ENCODE results near the gene GFOD1.
A peak's percentile ranks its signal among the peaks of the same experiment; 100 is the strongest.

GFOD1 gene, protein sequence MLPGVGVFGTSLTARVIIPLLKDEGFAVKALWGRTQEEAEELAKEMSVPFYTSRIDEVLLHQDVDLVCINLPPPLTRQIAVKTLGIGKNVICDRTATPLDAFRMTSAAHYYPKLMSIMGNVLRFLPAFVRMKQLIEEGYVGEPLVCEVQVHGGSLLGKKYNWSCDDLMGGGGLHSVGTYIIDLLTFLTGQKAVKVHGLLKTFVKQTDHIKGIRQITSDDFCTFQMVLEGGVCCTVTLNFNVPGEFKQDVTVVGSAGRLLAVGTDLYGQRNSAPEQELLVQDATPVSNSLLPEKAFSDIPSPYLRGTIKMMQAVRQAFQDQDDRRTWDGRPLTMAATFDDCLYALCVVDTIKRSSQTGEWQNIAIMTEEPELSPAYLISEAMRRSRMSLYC

DNA sequence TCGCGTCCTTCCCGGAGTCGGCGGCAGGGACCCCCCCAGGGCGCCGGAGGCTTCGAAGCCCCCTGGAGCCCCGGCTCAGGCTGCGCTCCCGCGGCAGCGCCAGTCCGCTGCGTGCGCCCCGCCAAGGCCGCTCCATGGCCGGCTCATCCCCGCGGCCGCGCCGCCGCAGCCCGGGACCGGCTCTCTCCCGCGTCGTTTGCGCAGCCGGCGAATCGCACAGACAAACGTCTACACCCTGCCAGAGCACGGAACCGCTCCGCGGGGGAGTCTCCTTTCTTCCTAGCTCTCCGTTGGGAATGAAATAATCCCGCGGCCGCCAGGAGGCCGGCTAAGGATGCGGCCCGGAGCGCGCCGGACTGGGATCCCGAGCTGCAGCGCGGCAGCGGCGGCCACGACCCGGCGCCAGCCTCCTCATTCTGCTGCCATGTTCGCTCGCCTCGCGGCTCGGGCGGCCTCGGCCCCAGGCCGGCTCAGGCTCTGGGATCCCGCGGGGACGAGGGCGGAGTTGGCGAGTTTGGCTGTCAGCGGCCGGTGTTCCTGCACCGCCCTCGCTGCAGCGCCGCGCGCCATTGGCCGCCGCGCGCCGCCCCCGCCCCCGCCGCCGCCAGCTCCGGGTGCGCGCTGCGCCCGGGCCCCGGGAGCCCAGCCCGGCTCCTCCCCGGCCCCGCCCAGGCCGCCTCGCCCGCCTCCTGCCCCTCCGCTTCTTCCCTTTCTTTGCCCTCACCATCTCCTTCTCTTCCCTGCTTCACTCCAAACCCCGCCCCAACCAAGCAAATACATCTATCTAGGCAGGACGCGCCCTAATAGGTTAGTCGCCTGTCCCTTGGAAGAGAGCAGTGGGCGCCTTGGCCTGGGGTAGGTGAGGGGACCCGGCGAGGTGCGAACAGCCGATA is at the start of gene GFOD1:
TSS of gene GFOD1 (minus strand) at position 479 of the 893 bp plus-strand sequence. CDS start 710 bp downstream, outside the sequence.
- DNase-seq (ENCODE audit: low read depth, low spot score): peak; percentile 38

DNA sequence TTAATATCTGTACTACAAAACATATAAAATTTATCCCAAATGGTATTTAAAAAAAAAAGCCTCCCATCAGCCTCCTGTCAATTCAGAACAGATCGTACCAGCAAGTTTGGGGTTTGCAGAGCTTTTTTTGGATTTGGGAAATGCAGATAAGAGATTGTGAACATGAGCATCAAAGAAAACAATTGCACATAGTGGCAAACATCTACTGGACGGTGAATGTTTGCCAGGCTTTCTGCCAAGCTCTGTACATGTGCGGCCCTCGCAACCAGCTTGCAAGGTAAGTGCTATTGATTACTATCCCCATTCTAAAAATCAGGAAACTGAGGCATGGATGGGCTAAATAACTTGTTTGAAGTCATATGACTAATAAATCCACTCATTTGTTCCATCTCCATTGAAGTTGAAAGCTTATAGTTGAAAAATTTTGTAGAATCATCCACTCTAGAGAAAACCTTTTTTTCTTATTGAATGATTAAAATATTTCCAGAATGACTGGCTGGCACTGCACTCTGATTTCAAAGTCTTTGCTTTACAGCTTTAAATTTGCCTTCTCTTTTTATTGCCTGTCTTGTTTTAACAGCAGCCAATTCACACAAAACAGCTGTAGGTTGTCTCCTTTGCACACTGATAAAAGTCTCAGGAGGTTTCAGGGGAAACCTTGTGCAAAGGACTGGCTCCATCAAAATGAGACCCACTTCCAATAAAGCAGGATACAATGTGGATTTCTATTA is 49.6 kb upstream of the GFOD1 start:
- DNase-seq (ENCODE audit: low read depth, low spot score): no peak

DNA sequence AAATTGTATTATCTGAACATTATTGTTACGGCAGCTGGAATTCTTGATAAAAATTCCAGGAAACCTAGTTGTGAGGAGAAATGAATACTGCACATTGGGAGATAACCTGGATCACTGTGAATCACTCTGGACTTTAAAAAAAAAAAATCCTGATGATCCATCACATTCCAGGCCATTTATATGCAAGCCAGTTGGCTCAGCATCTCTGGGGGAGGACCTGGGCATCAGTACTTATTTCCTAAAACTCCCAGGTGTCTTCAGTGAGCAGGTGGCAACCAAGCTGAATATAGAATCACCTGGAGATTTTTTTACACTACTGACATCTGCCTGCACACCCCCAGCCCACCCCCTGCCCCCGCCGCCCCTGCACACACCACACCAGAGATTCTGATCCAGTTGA is 47.9 kb upstream of the GFOD1 start:
- DNase-seq (ENCODE audit: low read depth, low spot score): no peak

DNA sequence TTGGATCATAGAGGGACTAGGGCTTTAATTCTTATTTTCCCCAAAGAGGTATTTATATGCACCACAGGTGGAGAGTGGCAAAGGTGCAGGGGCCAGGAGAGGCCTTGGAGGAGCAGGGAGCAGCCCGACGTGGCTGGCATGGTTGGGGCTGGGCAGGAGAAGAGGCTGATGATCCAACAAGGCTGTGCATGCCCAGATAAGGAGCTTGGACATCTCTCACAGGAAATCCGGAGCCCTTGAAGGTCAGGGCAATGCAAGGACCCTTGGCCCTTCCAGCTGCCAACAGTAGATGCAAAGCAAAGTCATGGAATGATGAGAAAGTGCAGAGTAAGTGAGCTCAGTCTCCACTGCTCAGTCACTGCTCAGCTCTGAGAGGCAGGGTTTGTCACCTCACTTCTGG is 47.1 kb upstream of the GFOD1 start:
- DNase-seq (ENCODE audit: low read depth, low spot score): no peak

DNA sequence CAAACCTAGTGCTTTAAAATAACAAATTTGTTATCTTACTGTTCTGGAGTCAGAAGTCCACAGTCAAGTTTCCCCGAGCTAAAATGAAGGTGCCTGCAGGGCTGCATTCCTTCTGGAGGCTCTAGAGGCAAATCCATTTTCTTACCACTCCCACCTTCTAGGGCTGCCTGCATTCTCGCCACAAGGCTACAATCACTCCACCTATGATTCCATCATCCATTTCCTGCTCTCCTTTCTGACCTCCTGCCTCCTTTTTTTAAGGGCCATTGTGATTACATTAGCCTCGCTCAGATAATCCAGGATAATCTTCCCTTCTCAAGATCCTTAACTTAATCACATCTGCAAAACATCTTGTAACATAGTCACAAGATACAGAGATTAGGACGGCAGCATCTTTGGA is 44.6 kb upstream of the GFOD1 start:
- DNase-seq (ENCODE audit: low read depth, low spot score): no peak

DNA sequence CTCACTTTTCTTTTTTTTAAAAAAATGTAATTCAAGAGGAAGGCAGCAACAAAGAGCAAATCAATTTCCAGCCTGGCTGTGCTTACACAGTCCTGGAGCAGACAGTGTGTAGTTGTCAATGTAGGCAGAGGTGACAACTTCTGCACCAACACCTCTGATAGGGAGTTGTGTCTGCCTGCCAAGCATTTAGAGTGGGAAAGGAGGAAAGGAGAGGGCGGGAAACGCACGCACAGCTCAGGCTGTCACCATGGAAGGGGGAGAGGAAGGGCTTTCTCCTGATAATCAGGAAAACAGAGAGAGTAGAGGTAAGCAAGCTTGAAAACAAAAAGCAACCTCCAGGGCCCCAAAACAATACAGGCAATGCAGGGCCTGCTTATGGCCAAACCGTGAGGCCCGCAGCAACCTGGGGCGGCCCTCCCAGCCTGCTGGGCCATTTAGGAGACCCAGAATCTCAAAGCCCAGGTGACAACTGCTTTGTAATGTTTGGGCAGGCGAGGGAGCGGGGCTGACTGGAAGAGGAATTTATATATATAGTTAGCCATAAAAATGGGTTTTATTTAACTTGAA is 41.5 kb upstream of the GFOD1 start:
- DNase-seq (ENCODE audit: low read depth, low spot score): no peak

DNA sequence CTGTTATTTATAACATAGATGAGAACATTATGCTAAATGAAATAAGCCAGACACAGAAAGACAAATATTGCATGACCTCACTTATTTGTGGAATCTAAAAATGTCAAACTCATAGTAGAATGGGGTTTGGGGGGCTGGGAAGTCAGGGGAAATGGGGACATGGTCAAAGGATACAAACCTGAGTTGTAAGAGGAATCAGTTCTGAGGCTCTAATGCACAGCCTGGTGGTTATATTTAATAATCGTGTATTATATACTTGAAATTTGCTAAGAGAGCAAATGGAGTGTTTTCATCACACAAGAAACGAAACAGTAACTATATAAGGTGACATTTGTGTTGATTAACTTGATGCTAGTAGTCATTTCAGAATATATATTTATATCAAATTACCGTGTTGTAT is 40.8 kb upstream of the GFOD1 start:
- DNase-seq (ENCODE audit: low read depth, low spot score): no peak

DNA sequence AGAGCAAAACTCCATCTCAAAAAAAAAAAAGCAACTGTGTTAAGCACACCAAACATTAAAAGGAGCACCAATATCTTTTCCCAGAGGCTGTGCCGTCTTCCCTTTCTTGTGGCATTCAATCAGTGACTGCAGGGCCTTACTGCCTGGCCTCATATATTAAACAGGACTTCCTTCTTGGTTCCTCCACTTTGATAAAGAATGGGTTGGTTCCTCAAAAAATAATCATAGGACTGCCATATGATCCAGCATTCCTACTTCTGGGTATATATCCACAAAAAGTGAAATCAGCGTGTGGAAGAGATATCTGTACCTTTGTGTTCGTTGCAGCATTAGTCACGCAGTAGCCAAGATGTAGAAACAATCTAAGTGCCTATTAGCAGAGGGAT is 40.3 kb upstream of the GFOD1 start:
- DNase-seq (ENCODE audit: low read depth, low spot score): no peak

DNA sequence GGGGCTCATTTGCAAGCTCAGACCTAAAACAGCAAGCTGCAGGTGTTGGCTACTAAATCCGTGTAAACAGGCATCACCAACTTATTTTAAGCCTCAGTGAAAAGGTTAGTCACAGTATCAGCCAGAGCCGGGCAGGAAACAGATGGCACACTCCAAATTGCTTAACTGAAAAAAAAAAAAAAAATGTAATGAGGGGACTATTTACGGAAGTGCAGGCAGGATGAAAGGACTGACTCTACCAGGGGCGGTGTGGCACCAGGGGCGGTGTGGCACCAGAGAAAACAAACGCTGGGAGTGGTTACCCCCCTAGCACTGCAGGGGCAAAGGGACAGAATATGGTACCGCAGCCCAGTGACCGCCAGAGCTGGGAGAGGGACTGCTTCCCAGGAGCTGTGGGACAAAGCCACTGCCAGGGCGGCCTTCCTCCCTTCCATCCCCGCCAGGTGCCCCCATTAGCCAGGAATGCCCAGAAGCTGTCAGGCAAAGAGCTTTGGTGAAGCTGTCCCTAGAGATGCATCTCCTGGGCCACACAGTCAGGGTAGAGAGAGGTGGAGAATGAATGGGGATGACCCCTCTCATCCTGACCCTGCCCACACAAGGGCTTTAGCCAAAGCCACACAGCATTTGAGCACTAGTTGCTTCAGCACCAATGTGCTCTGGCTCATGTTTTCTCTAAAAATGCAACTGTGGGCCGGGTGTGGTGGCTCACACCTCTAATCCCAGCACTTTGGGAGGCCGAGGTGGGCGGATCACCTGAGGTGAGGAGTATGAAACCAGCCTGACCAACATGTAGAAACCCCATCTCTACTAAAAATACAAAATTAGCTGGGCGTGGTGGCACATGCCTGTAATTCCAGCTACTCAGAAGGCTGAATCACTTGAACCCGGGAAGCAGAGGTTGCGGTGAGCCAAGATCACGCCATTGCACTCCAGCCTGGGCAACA is 39.6 kb upstream of the GFOD1 start:
- no peak for DNase-seq (ENCODE audit: low read depth, low spot score)

DNA sequence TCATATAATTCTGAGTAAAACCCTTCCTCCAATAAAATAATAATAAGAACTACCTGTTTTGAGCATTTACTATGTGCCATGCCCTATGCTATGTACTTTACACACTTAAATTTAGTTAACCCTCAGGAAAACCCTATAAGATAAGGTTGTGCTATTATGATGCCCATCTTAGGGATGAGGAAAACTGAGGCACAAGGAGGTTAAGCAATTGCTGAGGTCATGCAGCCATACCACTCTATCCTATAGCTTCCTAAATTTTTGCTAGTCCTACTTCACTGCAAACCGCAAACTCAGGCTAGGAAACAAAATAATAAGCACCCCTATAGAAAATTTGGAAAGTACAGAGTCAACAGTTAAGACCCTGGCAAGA is 38.9 kb upstream of the GFOD1 start:
- DNase-seq (ENCODE audit: low read depth, low spot score): no peak

DNA sequence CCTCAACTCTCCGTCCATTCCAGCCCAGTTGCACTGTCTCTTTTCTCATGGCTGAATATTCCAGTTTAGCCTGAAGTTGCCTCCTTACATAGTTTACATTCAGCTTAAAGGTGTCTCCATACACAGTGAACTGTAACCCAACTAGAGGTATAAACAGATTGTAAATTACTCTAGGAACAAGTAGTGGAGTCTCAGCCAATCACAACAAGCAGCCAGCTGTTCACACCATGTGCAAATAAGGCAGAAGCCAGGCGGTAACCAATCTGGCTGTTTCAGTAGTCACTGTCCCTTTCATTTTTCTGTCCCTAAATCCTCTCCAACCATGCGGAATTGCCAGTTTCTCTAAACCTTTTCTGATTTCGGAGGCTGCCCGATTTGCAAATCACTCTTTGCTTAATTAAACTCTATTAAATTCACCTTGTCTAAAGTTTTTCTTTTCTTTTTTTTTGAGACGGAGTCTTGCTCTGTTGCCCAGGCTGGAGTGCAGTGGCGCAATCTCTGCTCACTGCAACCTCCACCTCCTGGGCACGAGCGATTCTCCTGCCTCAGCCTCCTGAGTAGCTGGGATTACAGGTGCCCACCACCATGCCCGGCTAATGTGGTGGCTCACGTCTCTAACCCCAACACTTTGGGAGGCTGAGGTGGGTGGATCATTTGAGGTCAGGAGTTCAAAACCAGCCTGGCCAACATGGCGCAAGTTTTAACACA is 37.6 kb upstream of the GFOD1 start:
- DNase-seq (ENCODE audit: low read depth, low spot score): no peak

DNA sequence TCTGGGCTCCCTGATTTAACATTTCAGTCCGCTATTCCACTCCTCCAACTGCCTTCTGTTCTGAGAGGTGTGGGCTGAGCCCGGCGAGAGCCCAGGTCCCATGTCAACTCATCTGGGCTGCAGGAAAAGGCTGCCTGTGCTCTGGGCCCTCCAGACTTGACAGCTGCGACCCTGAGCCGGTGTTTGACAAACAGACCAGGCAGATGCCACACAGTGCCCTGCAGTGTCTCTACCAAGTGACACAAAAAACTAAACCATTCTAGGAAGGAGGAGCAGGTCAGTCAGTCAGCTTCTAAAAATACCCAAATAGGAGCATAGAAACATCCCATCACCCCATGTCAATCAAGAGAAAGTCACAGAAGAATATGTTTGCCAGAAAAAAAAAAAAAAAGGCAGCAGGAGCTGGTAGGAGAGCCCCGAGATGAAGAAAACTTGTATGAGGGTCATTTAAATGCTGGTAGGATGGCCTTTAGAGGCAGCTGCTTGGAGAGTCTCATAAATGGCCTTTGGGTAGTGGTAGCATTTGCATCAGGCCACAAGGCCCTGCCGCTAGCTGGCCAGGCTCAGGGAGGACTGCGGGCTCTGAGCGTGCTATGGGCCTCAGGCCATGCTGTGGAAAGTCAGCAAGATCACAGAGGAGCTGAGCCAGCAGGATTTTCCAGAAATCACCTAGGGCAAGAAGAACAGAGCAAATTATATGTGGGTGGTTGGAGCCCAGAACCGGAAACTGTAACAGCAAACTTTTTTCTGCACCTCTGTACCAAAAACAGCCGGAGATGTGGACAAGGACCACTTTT is 36.6 kb upstream of the GFOD1 start:
- no peak for DNase-seq (ENCODE audit: low read depth, low spot score)

DNA sequence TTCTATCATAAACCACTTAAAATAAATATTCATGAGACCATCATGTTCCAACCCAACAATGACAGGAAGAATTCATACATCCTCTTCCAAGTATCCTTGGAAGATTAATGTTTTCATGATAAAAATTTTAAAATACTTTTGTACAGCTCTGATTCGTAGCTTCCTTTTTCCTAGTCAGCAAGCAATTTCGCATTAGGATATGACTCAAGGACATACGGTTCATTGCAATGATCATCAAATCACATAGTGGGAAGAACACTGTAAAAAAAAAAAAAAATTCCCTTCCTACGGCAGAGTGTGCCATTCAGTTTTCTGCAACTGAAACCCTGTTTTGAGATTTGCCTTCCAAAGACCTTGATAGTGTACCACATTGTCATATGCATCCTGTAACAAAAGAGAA is 35.3 kb upstream of the GFOD1 start:
- DNase-seq (ENCODE audit: low read depth, low spot score): no peak

DNA sequence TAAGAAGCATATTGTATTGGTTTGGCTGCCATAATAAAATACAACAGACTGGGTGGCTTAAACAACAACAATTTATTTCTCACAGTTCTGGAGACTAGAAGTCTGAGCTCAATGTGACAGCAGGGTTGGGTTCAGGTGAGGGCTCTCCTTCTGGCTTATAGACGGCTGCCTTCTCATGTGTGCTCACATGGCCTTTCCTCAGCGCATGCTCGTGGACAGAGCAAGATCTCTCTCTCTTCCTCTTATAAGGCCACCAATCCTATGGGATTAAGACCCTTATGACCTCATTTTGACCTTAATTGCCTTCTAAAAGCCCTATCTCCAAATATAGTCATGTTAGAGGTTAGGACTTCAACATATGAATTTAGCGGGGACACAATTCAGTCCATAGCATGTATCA is 32.4 kb upstream of the GFOD1 start:
- no peak for DNase-seq (ENCODE audit: low read depth, low spot score)

DNA sequence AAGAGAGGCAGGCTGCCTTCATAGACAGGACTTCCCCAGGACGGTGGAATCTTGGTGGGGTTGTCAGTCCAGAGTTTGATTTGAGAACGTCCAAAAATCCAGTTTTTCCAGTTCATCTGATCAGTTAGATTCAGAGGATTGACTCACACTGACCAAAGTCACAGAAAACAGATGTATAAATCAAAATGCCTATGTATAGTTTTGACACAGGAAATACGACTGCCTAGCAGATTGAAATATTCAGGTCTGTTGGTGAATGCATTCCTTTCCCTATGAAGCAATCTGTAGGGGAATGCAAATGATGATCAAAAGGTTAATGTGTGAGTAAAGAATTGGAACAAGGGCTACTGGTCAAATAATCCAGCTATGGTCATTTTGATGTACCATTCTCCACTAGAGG is 29.7 kb upstream of the GFOD1 start:
- DNase-seq (ENCODE audit: low read depth, low spot score): no peak

DNA sequence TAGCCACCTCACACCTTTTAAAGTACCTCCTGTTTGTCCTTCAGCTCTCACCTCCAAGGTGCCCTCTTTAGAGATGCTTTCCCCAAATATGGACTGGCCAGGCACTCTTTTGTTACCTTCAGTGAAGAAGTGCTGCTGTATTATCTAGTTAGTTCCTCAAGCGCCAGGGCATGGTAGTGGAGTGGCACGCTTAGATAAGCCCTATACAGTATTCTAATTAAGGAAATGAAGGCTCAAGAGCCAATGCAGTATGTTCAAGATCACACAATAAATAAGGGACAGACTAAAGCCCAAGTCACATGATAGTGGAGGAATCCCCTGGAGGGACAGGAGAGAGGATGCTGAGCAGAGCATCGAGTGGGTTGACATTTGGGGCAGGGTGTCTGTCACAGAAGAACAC is 28.5 kb upstream of the GFOD1 start:
- DNase-seq (ENCODE audit: low read depth, low spot score): no peak

DNA sequence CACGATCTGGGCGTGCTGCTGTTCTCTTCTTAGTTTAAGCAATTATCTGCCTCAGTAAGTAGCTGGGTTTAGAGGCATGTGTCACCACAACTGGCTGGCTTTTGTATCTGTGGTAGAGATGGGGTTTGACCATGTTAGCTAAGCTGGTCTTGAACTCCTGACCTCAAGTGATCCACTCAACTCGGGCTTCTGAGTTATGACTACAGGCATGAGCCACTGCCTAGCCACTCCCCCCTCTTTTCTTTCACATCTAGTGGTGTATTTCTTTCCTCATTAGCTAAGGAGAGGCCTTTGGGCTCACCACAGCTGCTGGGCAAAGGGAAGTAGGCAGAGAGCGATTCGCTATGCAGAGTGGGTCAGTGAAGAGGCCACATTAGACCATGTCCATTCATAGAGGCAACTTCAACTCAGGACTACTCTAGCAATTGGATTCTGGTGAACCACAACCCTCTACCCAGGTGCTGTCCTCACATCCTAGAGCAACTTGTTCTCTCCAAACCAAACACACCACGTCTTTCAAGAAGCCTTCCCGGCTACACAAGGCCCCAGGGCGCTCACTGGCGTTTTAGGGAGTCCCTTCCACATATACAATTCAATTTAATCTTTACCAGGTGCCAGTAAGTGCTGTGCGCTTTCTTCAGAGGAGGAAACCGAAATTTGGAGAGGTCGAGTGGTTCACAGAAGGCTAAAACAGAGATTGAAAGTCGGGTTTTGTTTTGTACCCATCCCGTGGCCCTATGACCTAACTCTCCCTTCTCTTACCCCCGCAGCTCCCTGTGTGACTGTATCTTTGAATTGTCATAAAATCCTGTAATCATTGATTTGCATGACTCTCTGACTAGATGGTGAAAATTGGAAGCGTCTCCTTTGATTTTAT is 26.5 kb upstream of the GFOD1 start:
- DNase-seq (ENCODE audit: low read depth, low spot score): no peak

DNA sequence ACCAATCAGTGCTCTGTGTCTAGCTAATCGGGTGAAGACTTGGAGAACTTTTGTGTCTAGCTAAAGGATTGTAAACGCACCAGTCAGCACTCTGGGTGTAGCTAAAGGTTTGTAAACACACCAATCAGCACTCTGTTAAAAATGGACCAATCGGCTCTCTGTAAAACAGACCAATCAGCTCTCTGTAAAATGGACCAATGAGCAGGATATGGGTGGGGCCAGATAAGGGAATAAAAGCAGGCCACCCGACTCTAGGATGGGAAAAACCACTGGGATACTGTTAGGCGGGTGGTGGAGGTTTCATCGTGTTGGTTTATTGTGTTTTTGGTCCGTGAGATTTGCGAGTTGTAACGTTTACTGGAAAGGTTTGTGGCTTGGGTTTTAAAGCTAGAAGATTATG is 25.5 kb upstream of the GFOD1 start:
- no peak for DNase-seq (ENCODE audit: low read depth, low spot score)

All from brain pericyte (primary cell).